Hepatocyte (in vitro differentiated cells): Measurements from ENCODE around the gene AKAP13.

ENCODE experiments used
- EZH2 ChIP-seq: fragments of 200-600 bp; sonication (generic); IDR thresholded peaks from 2 replicates; pipeline ENCODE4 v1.6.1; 2016; ENCODE audit warnings: antibody characterized with exemption, mild to moderate bottlenecking, borderline replicate concordance
- TF ChIP-seq, protein P1 (sequence below): fragments of 200-600 bp; sonication (generic); IDR thresholded peaks from 2 replicates; pipeline ENCODE4 v1.5.1; 2016; ENCODE audit warnings: antibody characterized with exemption, mild to moderate bottlenecking; ENCODE audit not compliant: poor library complexity

DNA sequence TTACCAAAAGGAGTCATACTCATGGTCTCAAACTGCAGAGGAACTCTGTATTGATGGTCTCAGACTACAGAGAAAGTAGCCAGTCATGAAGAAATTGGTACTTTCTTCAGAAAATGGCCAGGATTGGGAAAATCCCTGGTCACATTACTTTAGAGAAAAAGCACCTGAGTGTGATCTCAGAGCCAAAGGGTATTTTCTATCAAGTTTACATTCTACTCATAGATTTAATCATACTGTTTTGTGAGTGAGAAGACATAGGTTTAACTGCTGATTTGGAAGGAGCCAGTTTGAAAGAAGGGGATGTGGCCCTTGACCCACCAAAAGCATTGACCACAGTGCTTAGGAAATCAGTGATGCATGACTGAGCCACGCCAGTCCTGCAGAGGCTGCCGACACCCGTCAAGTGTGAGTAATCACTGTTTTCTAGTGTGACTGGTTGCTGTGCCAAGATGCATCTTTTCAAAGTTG lies 203.6 kb downstream of the AKAP13 start:
- TF ChIP-seq, protein P1, sequence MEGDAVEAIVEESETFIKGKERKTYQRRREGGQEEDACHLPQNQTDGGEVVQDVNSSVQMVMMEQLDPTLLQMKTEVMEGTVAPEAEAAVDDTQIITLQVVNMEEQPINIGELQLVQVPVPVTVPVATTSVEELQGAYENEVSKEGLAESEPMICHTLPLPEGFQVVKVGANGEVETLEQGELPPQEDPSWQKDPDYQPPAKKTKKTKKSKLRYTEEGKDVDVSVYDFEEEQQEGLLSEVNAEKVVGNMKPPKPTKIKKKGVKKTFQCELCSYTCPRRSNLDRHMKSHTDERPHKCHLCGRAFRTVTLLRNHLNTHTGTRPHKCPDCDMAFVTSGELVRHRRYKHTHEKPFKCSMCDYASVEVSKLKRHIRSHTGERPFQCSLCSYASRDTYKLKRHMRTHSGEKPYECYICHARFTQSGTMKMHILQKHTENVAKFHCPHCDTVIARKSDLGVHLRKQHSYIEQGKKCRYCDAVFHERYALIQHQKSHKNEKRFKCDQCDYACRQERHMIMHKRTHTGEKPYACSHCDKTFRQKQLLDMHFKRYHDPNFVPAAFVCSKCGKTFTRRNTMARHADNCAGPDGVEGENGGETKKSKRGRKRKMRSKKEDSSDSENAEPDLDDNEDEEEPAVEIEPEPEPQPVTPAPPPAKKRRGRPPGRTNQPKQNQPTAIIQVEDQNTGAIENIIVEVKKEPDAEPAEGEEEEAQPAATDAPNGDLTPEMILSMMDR = no peak
- no peak for TF ChIP-seq EZH2
